ENCODE data around the gene EIF3F. TPM values are rescaled to one million over a fixed set of nuclear protein-coding genes. Genes with fewer than 3 reads are reported as not detected.
"Not testable (repeated sequence)": the region's sequence is repeated elsewhere in the genome, so short reads cannot be mapped to it uniquely, and the experiment has no call there.

Gene EIF3F
- total RNA-seq, 1 donor from 2014 or later: 252 TPM

- DNase-seq (ENCODE audit: extremely low read depth, low read depth, low spot score): not testable (repeated sequence)
These were observed 385 bp downstream of the EIF3F start for GRCh38 chr11:7987560-7987883.

DNA sequence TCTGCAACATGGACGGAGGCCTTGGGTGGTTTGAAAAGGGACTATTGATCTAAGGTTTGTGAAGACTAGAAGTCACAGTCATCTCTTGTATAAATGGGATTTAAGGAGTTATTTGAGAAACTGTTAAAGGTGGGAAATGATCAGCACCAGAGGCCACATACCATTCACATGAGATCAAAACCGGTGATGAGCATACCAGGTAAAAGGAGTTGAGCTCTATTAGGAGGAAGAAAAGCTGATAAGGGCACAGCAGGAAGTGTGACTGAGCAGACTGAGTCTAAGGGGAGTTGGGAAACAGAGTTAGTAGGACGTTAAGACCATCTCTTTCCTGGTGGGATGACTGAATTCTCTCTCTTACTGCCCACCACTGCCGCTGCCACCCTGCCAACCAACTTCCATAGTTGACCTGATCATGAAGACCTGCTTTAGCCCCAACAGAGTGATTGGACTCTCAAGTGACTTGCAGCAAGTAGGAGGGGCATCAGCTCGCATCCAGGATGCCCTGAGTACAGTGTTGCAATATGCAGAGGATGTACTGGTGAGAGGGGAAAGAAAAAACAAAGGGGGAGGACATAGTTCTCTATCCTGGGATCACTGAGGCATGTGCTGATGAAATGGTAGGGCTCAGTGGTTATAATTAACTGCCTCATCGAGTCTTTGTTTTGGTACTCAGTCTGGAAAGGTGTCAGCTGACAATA lies 7.6 kb downstream of the EIF3F start:
- DNase-seq (ENCODE audit: extremely low read depth, low read depth, low spot score): no peak

GRCh38 chr11:7999795-8000194 lies 12.7 kb downstream of the EIF3F start:
- DNase-seq (ENCODE audit: extremely low read depth, low read depth, low spot score): no peak

DNA sequence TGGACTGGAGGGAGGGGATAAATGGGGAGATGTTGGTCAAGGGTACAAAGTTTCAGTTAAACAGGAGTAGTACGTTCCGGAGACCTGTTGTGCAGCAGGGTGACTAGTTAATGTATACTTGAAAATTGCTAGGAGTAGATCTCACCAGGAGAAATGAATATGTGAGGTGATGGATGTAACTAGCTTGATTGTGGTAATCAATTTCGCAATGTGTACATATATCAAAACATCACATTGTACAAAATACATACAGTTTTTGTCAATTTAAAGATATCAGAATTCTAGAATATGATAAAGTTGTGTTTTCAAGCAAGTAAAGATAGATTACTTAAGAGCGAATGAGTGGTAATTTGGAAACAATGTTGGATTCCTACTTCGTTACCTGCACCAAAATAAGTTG lies 13.3 kb downstream of the EIF3F start:
- DNase-seq (ENCODE audit: extremely low read depth, low read depth, low spot score): no peak

DNA sequence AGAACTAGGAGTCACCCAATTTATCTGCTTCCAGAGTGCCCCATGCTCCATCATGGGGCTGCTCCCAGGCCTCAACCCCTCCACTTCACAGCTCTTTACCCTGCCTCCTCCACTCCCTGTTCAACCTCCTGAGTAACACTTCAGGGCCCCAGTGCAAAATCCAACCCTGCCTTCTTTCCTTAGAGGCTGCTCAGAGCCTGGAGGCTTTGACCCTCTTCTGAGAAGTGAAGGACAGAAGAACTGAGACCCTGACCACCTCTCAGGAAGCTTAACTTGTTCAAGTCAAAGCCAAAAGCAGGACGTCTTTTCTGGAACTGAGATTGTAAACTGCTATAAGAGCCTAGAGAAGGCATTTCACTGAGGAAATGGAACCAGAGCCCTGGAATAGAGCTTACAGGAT lies 15.5 kb downstream of the EIF3F start:
- no peak for DNase-seq (ENCODE audit: extremely low read depth, low read depth, low spot score)

- no peak for DNase-seq (ENCODE audit: extremely low read depth, low read depth, low spot score)
These were observed 16.1 kb downstream of the EIF3F start for GRCh38 chr11:8003187-8003586.

GRCh38 chr11:8004008-8004407 lies 16.9 kb downstream of the EIF3F start:
- DNase-seq (ENCODE audit: extremely low read depth, low read depth, low spot score): no peak

DNA sequence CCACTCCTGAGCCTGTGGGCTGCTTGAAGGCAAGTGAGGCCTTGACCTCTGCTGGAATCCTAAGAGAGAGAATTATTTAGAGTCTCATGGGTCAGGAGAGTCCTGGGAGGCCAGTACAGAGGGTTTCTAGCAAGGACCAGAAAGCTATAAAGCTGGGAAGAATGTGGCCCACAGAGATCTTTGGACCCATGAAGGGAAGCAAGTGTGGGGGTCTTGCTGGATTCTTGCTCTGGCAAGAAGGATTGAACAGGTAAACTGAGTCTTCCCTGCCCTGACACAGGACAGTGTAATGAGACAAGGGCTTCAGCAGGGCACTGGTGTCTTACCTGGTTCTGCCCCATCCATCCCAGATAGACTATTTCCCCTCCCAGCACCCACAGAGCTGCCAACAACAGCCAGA lies 18.4 kb downstream of the EIF3F start:
- DNase-seq (ENCODE audit: extremely low read depth, low read depth, low spot score): no peak

DNA sequence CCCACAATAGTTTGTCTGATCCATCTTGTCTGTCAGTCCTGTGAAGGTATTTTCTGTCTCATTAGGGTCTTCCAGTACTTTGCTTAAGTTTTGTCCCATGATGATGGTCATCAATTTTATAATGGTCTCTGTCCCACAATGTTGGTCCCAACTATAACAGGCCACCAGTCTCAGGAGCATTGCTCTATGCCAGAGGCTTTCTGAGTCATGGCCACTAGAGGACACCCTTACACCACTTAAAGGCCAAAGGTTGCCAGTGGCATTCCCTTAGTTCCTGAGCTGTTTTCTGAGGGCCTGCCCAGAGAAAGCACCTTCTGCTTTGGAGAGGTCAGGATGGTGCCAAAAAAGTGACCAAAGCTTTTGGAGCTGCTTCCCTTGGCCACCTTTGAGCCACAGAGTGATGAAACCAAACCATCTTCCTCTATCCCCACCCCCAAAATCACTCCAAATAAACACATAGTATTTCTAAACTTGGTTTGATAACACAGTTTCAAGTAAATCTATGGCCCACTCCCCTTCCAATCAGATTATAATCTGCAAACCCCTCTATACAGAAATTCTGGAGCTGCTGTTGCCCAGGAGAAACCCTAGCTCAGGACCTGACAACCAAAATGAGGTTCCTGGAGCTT lies 19.3 kb downstream of the EIF3F start:
- peak; percentile 37 for DNase-seq (ENCODE audit: extremely low read depth, low read depth, low spot score)

- no peak for DNase-seq (ENCODE audit: extremely low read depth, low read depth, low spot score)
These were observed 21.1 kb downstream of the EIF3F start for GRCh38 chr11:8008212-8008611.

GRCh38 chr11:8009856-8010255 lies 22.7 kb downstream of the EIF3F start:
- no peak for DNase-seq (ENCODE audit: extremely low read depth, low read depth, low spot score)

- no peak for DNase-seq (ENCODE audit: extremely low read depth, low read depth, low spot score)
These were observed 24.2 kb downstream of the EIF3F start for GRCh38 chr11:8011371-8011770.

DNA sequence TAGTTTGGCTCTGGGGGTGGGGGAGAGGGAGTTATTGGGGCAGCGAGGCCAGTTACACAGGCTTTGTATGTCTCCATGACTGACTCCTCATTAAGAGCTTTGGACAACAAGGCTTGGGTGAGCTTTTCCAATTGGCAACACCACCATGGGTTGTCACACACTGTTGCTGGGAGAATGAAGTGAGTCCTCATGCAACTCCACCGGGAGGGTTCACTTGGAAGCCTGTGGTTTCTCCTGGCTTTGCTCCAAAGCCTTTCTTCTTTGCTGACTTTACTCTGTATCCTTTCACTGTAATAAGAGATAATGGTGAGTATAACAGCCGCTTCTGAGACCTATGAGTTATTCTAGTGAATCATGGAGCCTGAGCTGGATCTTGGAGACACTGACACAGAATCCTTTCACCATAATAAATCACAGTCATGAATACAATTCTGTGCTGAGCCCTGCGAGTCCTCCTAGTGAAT lies 24.9 kb downstream of the EIF3F start:
- DNase-seq (ENCODE audit: extremely low read depth, low read depth, low spot score): no peak

- no peak for DNase-seq (ENCODE audit: extremely low read depth, low read depth, low spot score)
These were observed 26.7 kb downstream of the EIF3F start for GRCh38 chr11:8013833-8014232.

- DNase-seq (ENCODE audit: extremely low read depth, low read depth, low spot score): no peak
These were observed 28.7 kb downstream of the EIF3F start for GRCh38 chr11:8015753-8016239.

DNA sequence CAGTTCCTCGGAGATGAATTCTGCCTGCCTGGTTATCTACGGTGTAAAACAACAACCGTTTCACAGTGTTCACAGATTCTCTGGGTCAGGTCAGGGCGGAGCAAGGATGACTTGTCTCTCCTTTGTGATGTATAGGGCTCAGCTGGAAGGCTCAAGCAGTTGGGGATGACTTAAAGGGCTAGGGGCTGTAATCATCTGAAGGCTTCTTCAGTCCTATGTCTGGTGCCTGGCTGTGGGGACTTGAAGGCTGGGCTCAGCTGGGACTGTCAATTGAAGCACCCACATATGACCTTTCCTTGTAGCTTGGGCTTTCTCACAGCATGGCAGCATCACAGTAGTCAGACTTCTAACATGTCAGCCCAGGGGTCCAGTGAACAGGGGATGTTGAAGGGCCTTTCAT lies 29.3 kb downstream of the EIF3F start:
- DNase-seq (ENCODE audit: extremely low read depth, low read depth, low spot score): no peak

DNA sequence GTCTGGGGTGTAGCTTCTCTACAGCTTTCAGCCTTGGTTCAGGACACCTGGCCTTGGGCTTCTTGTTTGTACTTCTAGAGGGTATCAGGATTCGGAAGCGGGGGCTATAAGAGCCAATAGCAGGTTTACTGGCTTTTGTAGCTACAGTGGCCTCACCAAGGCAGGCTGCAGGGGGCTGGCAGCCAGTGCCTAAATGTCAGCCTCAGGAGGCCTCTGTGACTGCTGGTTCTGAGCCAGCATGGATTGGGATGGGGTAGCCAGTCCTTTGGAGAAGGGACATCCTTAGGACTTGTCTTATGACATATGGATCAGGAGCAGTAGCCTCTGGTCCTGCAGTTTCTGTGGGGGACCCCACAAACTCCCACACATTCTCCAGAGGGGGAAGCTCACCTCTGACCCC lies 29.9 kb downstream of the EIF3F start:
- DNase-seq (ENCODE audit: extremely low read depth, low read depth, low spot score): no peak

DNA sequence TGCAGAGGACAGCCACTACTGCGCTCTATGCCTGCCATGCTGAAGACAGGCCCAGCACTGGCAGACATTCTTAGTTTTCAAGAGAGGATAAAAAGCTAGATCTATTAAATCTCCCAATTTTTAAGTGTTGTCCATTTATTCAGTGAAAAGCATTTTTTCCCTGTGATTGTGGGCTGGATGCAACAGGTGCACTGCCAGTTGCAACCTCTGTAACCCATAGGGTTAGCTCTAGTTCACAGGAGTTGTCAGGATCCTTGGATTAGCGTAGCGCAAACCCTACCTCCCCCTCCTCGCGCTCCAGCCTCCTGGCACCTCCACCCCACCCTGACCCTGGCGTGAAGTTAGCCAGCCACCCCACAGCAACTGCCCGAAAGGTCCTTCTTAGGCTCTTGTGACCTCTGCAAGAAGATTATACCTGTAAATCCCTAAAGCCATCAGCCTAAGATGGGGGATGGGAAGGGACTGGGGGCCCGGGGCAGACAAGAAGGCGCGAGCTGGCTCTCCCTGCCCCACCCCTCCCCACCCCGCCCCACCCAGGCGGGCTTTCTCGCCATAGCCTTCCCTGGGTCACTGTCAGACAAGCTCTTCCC lies 30.9 kb downstream of the EIF3F start:
- DNase-seq (ENCODE audit: extremely low read depth, low read depth, low spot score): no peak

- no peak for DNase-seq (ENCODE audit: extremely low read depth, low read depth, low spot score)
These were observed 31.6 kb downstream of the EIF3F start for GRCh38 chr11:8018484-8019313.

- no peak for DNase-seq (ENCODE audit: extremely low read depth, low read depth, low spot score)
These were observed 32.4 kb downstream of the EIF3F start for GRCh38 chr11:8019314-8020243.

All from glomerular endothelial cell (primary cell).